ENCODE data around the gene PPM1L. TPM values are rescaled to one million over a fixed set of nuclear protein-coding genes. Genes with fewer than 3 reads are reported as not detected.

Gene PPM1L
- total and polyA plus RNA-seq, 4 experiments from 2014 or later = 0.84 to 6.5 (median 3.4) TPM

DNA sequence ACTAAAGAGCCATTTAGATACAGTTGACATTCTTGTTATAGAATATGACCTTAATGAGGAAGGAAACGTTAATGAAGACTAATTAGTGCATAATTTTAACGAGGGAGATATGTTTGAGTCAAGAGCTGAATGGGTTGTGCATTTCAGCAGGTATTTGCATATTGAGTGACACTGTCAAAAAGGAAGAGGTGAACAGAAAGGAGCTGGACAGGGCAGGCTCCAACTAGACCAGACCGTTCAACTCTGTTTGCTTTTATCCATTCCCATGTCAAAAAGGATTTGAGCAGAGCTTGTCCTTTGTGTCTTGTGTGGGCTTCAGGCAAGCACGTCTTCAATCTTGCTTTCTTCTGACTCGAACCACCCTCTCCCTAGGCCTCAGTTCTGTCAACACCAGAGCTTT lies 308.4 kb downstream of the PPM1L start:
- no peaks in the 10 kb centered on the region for H3K27me3 ChIP-seq (ENCODE audit: insufficient read depth, low read length)
- DNase-seq = no peak
- ChIA-PET POLR2A (ENCODE audit: partially characterized antibody) (no interaction called here), CTCF (ENCODE audit: partially characterized antibody) (no interaction called here)
- Mint-ChIP-seq H3K27me3 (no peaks in the 10 kb centered on the region), H3K4me1 (peaks cover 0 to 1% (median 0%) of the 10 kb centered on the region in 4 donors), H3K9me3 (peaks cover 0 to 2% (median 0%) of the 10 kb centered on the region in 8 donors), H3K27ac (no peak overlapping the region), H3K36me3 (peaks cover 0 to 10% of the 10 kb centered on the region in 2 donors), H3K4me3 (no peak overlapping the region)
- H3K4me1 ChIP-seq (ENCODE audit: insufficient read depth, low read length) = no peaks in the 10 kb centered on the region
- intact Hi-C loops (cut with micrococcal nuclease) = no loop called here
- H3K9me3 ChIP-seq (ENCODE audit: control insufficient read depth in 1 of 2, low read length in 2 of 2) = no peaks in the 10 kb centered on the region
- H3K36me3 ChIP-seq (ENCODE audit: insufficient read depth, low read length) = no peaks in the 10 kb centered on the region
- H3K27ac ChIP-seq (ENCODE audit: low read depth, low read length) = no peak overlapping the region
- no peak overlapping the region for H3K4me3 ChIP-seq (ENCODE audit: low read length in 2 of 2)

DNA sequence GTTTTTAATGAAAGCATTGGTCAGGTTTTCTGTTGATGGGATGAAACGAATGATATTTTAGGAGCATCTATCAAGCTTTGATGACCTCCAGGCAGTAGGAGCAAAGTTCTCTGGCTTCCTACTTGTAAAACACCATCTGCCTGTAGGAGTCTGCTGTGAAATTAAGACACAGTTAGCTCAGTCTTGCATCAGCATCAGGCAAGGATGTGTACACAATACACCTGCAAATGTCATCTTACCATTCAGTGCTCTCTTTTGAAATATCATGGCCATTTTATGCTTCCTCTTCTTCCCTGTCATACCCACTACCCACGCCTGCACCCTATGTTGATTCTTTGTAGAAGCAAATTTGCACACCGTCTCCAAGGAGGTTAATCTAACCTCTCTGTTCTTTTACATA lies 310.9 kb downstream of the PPM1L start:
- Mint-ChIP-seq H3K4me1 (no peaks in the 10 kb centered on the region), H3K36me3 (peaks cover 1 to 10% of the 10 kb centered on the region in 2 donors), H3K27me3 (no peaks in the 10 kb centered on the region), H3K9me3 (no peaks in the 10 kb centered on the region), H3K27ac (no peak overlapping the region), H3K4me3 (no peak overlapping the region)
- H3K27ac ChIP-seq (ENCODE audit: low read depth, low read length) = no peak overlapping the region
- intact Hi-C loops (cut with micrococcal nuclease) = no loop called here
- DNase-seq = no peak
- no peaks in the 10 kb centered on the region for H3K4me1 ChIP-seq (ENCODE audit: insufficient read depth, low read length)
- POLR2A ChIA-PET (ENCODE audit: partially characterized antibody) = no interaction called here
- CTCF ChIA-PET (ENCODE audit: partially characterized antibody) = no interaction called here
- no peaks in the 10 kb centered on the region for H3K36me3 ChIP-seq (ENCODE audit: insufficient read depth, low read length)
- no peaks in the 10 kb centered on the region for H3K9me3 ChIP-seq (ENCODE audit: control insufficient read depth in 1 of 2, low read length in 2 of 2)
- H3K4me3 ChIP-seq (ENCODE audit: low read length in 2 of 2) = no peak overlapping the region
- H3K27me3 ChIP-seq (ENCODE audit: insufficient read depth, low read length) = no peaks in the 10 kb centered on the region

GRCh38 chr3:161067335-161067734 lies 311.3 kb downstream of the PPM1L start:
- no peak overlapping the region for H3K4me3 Mint-ChIP-seq
- H3K27me3 ChIP-seq (ENCODE audit: insufficient read depth, low read length) = no peaks in the 10 kb centered on the region
- H3K27ac ChIP-seq (ENCODE audit: low read depth, low read length) = no peak overlapping the region
- CTCF ChIA-PET (ENCODE audit: partially characterized antibody) = no interaction called here
- intact Hi-C loops (cut with micrococcal nuclease) = no loop called here
- peaks cover 1 to 10% of the 10 kb centered on the region in 2 donors for H3K36me3 Mint-ChIP-seq
- no peaks in the 10 kb centered on the region for H3K4me1 ChIP-seq (ENCODE audit: insufficient read depth, low read length)
- no peaks in the 10 kb centered on the region for H3K9me3 Mint-ChIP-seq
- POLR2A ChIA-PET (ENCODE audit: partially characterized antibody) = no interaction called here
- H3K4me3 ChIP-seq (ENCODE audit: low read length in 2 of 2) = no peak overlapping the region
- H3K27me3 Mint-ChIP-seq = no peaks in the 10 kb centered on the region
- H3K27ac Mint-ChIP-seq = no peak overlapping the region
- H3K4me1 Mint-ChIP-seq = peaks cover 0 to 2% (median 0%) of the 10 kb centered on the region in 4 donors
- no peaks in the 10 kb centered on the region for H3K36me3 ChIP-seq (ENCODE audit: insufficient read depth, low read length)
- no peaks in the 10 kb centered on the region for H3K9me3 ChIP-seq (ENCODE audit: control insufficient read depth in 1 of 2, low read length in 2 of 2)
- no peak for DNase-seq

GRCh38 chr3:161069511-161070251 lies 313.6 kb downstream of the PPM1L start:
- Mint-ChIP-seq H3K27ac (no peak overlapping the region), H3K36me3 (peaks cover 1 to 10% of the 10 kb centered on the region in 2 donors), H3K4me3 (no peak overlapping the region), H3K4me1 (peaks cover 0 to 3% (median 0%) of the 10 kb centered on the region in 4 donors), H3K9me3 (no peaks in the 10 kb centered on the region), H3K27me3 (no peaks in the 10 kb centered on the region)
- no peaks in the 10 kb centered on the region for H3K4me1 ChIP-seq (ENCODE audit: insufficient read depth, low read length)
- POLR2A ChIA-PET (ENCODE audit: partially characterized antibody) = no interaction called here
- CTCF ChIA-PET (ENCODE audit: partially characterized antibody) = no interaction called here
- no peak for DNase-seq
- no peak overlapping the region for H3K4me3 ChIP-seq (ENCODE audit: low read length in 2 of 2)
- H3K27ac ChIP-seq (ENCODE audit: low read depth, low read length) = no peak overlapping the region
- no peaks in the 10 kb centered on the region for H3K36me3 ChIP-seq (ENCODE audit: insufficient read depth, low read length)
- intact Hi-C loops (cut with micrococcal nuclease) = no loop called here
- no peaks in the 10 kb centered on the region for H3K27me3 ChIP-seq (ENCODE audit: insufficient read depth, low read length)
- H3K9me3 ChIP-seq (ENCODE audit: control insufficient read depth in 1 of 2, low read length in 2 of 2) = no peaks in the 10 kb centered on the region

DNA sequence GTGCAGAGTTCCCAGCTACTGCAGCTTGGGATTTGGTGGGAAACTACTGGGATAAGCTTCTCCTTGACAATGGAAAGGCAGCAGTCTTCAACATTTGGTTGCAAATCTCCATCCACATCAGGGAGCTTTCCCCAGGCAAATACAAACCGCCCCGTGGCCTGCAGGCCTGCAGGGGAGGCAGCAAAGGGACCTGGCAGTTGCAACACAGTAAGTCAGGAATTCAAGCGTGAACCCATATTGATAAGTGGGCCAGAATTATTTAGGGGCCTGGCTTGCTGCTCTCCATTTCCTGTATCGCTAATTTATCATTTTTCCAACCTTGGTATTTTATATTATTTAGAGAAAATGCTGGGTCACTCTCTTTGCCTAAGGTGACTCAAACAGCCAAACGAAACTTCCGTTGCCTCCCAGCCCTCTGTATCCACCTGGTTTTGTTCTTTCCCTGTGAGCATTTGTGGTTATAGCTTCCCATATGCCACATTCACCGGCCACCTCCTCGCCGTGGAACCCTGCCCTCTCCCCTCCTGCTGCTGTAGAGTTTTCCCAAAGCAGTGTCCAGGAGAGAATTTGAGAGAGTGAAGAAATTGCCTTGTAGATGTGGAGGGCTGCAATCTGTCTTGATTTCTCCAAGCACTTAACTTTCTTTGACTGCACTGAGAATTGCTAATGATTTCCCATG lies 314.4 kb downstream of the PPM1L start:
- H3K4me1 ChIP-seq (ENCODE audit: insufficient read depth, low read length) = no peaks in the 10 kb centered on the region
- CTCF ChIA-PET (ENCODE audit: partially characterized antibody) = no interaction called here
- no peak overlapping the region for H3K27ac Mint-ChIP-seq
- H3K27me3 Mint-ChIP-seq = no peaks in the 10 kb centered on the region
- peaks cover 1 to 10% of the 10 kb centered on the region in 2 donors for H3K36me3 Mint-ChIP-seq
- H3K9me3 ChIP-seq (ENCODE audit: control insufficient read depth in 1 of 2, low read length in 2 of 2) = no peaks in the 10 kb centered on the region
- POLR2A ChIA-PET (ENCODE audit: partially characterized antibody) = no interaction called here
- H3K4me3 Mint-ChIP-seq = no peak overlapping the region
- no peaks in the 10 kb centered on the region for H3K9me3 Mint-ChIP-seq
- no peaks in the 10 kb centered on the region for H3K36me3 ChIP-seq (ENCODE audit: insufficient read depth, low read length)
- H3K4me3 ChIP-seq (ENCODE audit: low read length in 2 of 2) = no peak overlapping the region
- no peak overlapping the region for H3K27ac ChIP-seq (ENCODE audit: low read depth, low read length)
- peaks cover 0 to 3% (median 0%) of the 10 kb centered on the region in 4 donors for H3K4me1 Mint-ChIP-seq
- DNase-seq = no peak
- H3K27me3 ChIP-seq (ENCODE audit: insufficient read depth, low read length) = no peaks in the 10 kb centered on the region
- intact Hi-C loops (cut with micrococcal nuclease) = no loop called here

DNA sequence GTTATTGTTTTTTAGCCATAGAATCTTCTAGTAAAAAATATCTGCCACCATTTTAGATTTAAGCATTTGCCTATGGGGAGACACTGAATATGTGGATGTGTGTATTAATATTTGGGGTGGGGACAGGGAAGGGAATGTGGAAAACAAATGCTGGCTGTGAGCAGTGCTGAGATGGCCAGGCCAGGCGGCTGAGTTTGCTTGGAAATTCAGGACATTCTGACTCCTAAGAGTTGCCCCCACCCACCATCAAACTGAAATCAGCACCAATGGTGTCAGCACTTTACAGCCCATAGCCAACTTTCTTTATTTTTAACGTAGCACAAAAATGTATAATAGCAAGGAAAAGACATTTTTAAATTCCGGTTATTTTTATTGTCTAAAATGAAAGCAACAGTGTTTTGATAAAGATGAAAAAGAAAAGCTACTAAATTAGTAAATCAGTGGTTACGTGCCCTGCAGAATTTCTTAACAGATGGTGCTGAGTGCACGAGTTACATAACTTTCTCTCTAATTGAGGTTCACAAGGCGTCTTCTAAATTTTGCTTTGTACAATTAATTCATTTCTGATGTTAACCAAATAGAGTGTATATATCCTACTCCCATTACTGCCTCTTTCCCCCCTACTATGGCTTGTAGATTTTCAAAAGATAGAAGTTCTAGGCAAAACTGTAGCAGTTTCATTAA lies 315.1 kb downstream of the PPM1L start:
- CTCF ChIA-PET (ENCODE audit: partially characterized antibody) = no interaction called here
- Mint-ChIP-seq H3K4me1 (peaks cover 0 to 3% (median 0%) of the 10 kb centered on the region in 4 donors), H3K27ac (no peak overlapping the region), H3K4me3 (no peak overlapping the region), H3K27me3 (no peaks in the 10 kb centered on the region), H3K9me3 (no peaks in the 10 kb centered on the region), H3K36me3 (peaks cover 1 to 9% of the 10 kb centered on the region in 2 donors)
- Histone ChIP-seq H3K27ac (ENCODE audit: low read depth, low read length) (no peak overlapping the region), H3K36me3 (ENCODE audit: insufficient read depth, low read length) (no peaks in the 10 kb centered on the region), H3K4me3 (ENCODE audit: low read length in 2 of 2) (no peak overlapping the region), H3K4me1 (ENCODE audit: insufficient read depth, low read length) (no peaks in the 10 kb centered on the region), H3K27me3 (ENCODE audit: insufficient read depth, low read length) (no peaks in the 10 kb centered on the region), H3K9me3 (ENCODE audit: control insufficient read depth in 1 of 2, low read length in 2 of 2) (no peaks in the 10 kb centered on the region)
- POLR2A ChIA-PET (ENCODE audit: partially characterized antibody) = no interaction called here
- no peak for DNase-seq
- intact Hi-C loops (cut with micrococcal nuclease) = no loop called here

DNA sequence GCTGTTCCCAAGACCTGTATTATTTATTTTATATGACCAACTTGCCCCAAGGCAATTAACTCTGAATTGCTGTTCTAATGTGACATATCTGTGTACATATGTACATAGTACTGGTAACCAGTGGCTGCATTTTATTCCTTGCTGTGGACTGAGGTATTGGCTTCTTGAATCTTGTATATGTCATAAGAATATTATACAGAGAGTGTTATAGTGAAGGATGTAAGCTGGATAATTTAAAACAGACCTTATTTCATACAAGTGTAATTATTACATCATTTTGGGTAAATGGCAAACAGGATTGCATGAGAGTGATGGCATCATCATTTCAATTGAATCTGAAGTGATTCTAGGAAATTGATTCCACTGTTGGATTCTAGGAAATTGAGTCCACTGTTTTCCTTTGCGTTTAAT lies 316.2 kb downstream of the PPM1L start:
- Mint-ChIP-seq H3K9me3 (no peaks in the 10 kb centered on the region), H3K4me1 (peaks cover 0 to 3% (median 0%) of the 10 kb centered on the region in 4 donors), H3K27me3 (no peaks in the 10 kb centered on the region), H3K4me3 (no peak overlapping the region), H3K36me3 (peaks cover 1 to 5% of the 10 kb centered on the region in 2 donors), H3K27ac (no peak overlapping the region)
- H3K9me3 ChIP-seq (ENCODE audit: control insufficient read depth in 1 of 2, low read length in 2 of 2) = no peaks in the 10 kb centered on the region
- no peaks in the 10 kb centered on the region for H3K36me3 ChIP-seq (ENCODE audit: insufficient read depth, low read length)
- POLR2A ChIA-PET (ENCODE audit: partially characterized antibody) = no interaction called here
- DNase-seq = no peak
- H3K27me3 ChIP-seq (ENCODE audit: insufficient read depth, low read length) = no peaks in the 10 kb centered on the region
- H3K27ac ChIP-seq (ENCODE audit: low read depth, low read length) = no peak overlapping the region
- H3K4me3 ChIP-seq (ENCODE audit: low read length in 2 of 2) = no peak overlapping the region
- CTCF ChIA-PET (ENCODE audit: partially characterized antibody) = no interaction called here
- H3K4me1 ChIP-seq (ENCODE audit: insufficient read depth, low read length) = no peaks in the 10 kb centered on the region
- intact Hi-C loops (cut with micrococcal nuclease) = no loop called here

Data from CD4-positive, alpha-beta memory T cell (primary cell).